Lower lobe of right lung (tissue), 2 donors: ENCODE data around the gene FGF14. TPM values are rescaled to one million over a fixed set of nuclear protein-coding genes. Genes with fewer than 3 reads are reported as not detected.

ENCODE experiments used
- ATAC-seq, 2 donors: fragments of 200-7000 bp; cut with Tn5 transposase; one replicate each; pipeline ENCODE4 v1.9.1; 2020 to 2022; ENCODE audit warnings: mild to moderate bottlenecking in 2 of 2, moderate library complexity in 2 of 2
- DNase-seq: peaks from one replicate; pipeline ENCODE4 v3.0.0-alpha.2; 2020
- H3K27ac ChIP-seq: fragments of 200-600 bp; one replicate; pipeline ENCODE4 v1.8.0; 2022
- H3K27me3 ChIP-seq: fragments of 200-600 bp; one replicate; pipeline ENCODE4 v1.8.0; 2022; ENCODE audit warnings: low read depth
- H3K36me3 ChIP-seq: fragments of 200-600 bp; one replicate; pipeline ENCODE4 v1.8.0; 2022; ENCODE audit warnings: mild to moderate bottlenecking
- H3K4me1 ChIP-seq: fragments of 200-600 bp; one replicate; pipeline ENCODE4 v1.8.0; 2022
- H3K4me3 ChIP-seq: fragments of 200-600 bp; one replicate; pipeline ENCODE4 v1.8.0; 2022; ENCODE audit warnings: mild to moderate bottlenecking
- H3K9me3 ChIP-seq: fragments of 200-600 bp; one replicate; pipeline ENCODE4 v1.8.0; 2022
- intact Hi-C: fragments of 100-400 bp; cut with DNase I; formaldehyde crosslinking; loops from one replicate; pipeline ENCODE4 v1.11.0; 2022
- total RNA-seq: library from RNA; stranded (reverse); fragmentation: NEBNext Ultra II Directional; extraction: Animal tissue kit (Norgen Biotek cat#: 25700); gene quantifications from one replicate; pipeline ENCODE4 v1.2.1, GENCODE V29; 2021
- TF ChIP-seq, protein P1 (sequence below): fragments of 200-600 bp; IDR thresholded peaks from one replicate; pipeline ENCODE4 v1.8.0; 2022; ENCODE audit warnings: antibody characterized with exemption, mild to moderate bottlenecking
- donor health status: DM: no; HTN: yes; CAD: no; lungs with severe emphysema.

The FGF14 gene
- total RNA-seq, 1 donor from 2014 or later: 5.0 TPM

DNA sequence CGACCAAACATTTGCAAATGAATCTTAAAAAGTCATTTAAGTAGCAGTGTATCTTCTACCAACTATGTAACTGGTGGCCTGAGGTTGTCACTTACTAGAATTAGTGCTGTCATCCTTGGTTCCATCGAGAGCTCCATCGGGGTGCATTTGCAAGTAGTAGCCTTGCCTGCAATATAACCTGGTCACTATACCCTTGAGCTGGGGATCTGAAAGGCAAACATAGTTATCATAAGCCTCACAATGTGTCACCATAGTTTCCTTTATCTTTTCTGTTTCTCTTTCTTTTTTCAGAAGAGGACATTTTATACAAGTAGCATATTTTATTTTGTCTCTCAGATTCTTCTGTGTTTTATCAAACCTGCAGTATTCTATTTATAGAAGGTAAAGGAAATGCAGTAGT, 526.8 kb downstream of the FGF14 start:
- Histone ChIP-seq H3K4me3 (no peak overlapping the region), H3K27ac (no peak overlapping the region), H3K9me3 (no peaks in the 10 kb centered on the region), H3K36me3 (no peaks in the 10 kb centered on the region), H3K4me1 (no peaks in the 10 kb centered on the region), H3K27me3 (no peaks in the 10 kb centered on the region)
- intact Hi-C loops: no loop called here
- DNase-seq (no peak), ATAC-seq (no peak)
- TF ChIP-seq, protein P1, sequence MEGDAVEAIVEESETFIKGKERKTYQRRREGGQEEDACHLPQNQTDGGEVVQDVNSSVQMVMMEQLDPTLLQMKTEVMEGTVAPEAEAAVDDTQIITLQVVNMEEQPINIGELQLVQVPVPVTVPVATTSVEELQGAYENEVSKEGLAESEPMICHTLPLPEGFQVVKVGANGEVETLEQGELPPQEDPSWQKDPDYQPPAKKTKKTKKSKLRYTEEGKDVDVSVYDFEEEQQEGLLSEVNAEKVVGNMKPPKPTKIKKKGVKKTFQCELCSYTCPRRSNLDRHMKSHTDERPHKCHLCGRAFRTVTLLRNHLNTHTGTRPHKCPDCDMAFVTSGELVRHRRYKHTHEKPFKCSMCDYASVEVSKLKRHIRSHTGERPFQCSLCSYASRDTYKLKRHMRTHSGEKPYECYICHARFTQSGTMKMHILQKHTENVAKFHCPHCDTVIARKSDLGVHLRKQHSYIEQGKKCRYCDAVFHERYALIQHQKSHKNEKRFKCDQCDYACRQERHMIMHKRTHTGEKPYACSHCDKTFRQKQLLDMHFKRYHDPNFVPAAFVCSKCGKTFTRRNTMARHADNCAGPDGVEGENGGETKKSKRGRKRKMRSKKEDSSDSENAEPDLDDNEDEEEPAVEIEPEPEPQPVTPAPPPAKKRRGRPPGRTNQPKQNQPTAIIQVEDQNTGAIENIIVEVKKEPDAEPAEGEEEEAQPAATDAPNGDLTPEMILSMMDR: no peak

DNA sequence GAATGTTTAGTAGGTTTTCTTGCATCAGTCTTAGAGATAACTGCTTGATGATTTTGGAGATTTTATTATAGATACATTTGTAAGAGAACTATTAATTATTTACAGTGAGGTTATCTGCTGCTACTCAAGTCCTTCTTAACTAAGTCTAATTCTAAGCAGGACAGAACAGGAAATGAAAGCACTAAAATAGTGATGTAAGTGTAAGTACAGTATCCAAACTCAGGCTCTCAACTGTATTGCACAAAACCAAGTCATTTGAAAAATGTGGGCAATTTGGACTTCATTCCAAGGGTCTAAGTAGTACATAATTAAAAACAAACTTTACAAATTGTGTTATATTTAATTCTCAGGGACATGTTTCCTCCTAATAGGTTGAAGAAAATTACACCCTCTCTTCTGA, 532.3 kb downstream of the FGF14 start:
- DNase-seq (no peak), ATAC-seq (no peak)
- intact Hi-C loops: no loop called here
- H3K36me3 ChIP-seq: no peaks in the 10 kb centered on the region
- H3K27me3 ChIP-seq: no peaks in the 10 kb centered on the region
- no peak overlapping the region for H3K4me3 ChIP-seq
- no peaks in the 10 kb centered on the region for H3K4me1 ChIP-seq
- no peak overlapping the region for H3K27ac ChIP-seq
- TF ChIP-seq, protein P1: no peak
- no peaks in the 10 kb centered on the region for H3K9me3 ChIP-seq

DNA sequence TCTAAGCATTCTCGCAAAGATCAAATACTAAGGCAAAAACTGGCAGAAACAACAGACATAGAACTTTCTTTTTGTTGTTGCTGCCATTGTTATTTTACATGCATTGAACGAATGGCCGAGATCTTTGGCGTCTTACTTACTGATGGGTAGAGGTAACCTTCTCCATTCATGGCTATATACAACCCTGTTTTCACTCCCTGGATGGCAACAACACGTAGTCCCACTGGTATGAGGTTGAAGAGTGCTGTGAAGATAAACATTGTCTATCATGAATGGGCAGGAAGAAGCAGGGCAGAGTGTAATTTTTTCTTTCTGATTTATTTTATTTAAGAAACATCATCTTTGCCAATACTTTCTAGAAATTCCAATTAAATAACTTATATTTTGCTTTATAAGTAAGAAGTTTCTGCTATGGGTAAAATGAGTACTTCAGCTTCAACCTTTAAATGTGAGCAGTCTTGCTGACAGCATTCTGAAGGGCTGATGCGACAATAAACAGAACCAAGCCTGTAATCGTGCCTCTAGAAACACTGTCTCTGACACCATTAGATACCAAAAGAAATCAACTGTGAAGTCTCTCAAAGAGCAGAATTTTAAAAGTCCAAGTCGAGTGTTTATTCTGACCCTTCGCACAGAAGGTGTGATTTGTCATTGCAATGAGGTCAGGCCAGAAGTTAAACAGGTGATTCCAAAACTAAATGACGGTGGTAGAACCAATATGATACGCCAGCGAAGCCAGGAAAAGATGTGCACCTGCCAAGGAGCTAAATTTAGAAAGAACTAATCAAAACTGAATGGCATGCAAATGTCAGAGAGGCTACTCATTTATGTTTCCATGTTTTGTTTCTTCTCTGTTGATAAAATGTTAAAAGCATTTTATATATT, 533.0 kb downstream of the FGF14 start:
- no peak overlapping the region for H3K27ac ChIP-seq
- DNase-seq (no peak), ATAC-seq (no peak)
- no peaks in the 10 kb centered on the region for H3K9me3 ChIP-seq
- H3K4me3 ChIP-seq: no peak overlapping the region
- H3K4me1 ChIP-seq: no peaks in the 10 kb centered on the region
- no peaks in the 10 kb centered on the region for H3K36me3 ChIP-seq
- intact Hi-C loops: no loop called here
- TF ChIP-seq, protein P1: no peak
- no peaks in the 10 kb centered on the region for H3K27me3 ChIP-seq

DNA sequence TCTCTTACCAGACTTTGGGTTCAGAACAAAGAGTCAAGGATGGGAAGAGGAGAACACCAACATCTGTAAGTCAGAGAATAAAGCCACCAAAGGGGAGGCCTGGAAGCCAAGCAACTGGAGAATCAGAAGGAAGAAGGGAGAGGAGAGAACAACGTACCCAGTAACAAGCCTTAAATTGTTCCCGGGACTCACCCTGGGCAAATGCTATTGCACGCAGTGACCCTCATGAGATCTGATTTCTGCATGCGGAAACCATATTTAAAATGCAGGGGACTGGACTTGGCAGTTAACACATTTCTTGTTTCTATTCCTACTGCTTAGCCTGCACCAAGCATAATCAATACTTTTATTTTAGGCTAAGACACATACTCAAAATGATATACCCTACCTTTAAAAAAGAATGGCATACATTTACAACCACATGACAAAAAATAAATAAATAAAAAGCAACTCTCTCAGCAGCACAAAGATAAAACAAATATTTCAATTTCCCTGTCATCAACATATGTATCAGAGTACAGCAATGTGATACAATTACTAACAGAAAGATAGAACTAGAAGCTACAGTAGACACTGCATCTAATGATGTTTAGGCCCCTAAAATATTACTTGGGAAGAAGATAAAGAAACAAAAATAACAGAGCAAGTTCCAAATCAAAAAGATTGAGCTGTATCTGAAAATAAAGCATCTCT, 534.8 kb downstream of the FGF14 start:
- intact Hi-C loops: no loop called here
- H3K9me3 ChIP-seq: no peaks in the 10 kb centered on the region
- ATAC-seq (no peak), DNase-seq (no peak)
- H3K4me1 ChIP-seq: no peaks in the 10 kb centered on the region
- no peak overlapping the region for H3K4me3 ChIP-seq
- no peaks in the 10 kb centered on the region for H3K36me3 ChIP-seq
- H3K27me3 ChIP-seq: no peaks in the 10 kb centered on the region
- TF ChIP-seq, protein P1: no peak
- H3K27ac ChIP-seq: no peak overlapping the region

DNA sequence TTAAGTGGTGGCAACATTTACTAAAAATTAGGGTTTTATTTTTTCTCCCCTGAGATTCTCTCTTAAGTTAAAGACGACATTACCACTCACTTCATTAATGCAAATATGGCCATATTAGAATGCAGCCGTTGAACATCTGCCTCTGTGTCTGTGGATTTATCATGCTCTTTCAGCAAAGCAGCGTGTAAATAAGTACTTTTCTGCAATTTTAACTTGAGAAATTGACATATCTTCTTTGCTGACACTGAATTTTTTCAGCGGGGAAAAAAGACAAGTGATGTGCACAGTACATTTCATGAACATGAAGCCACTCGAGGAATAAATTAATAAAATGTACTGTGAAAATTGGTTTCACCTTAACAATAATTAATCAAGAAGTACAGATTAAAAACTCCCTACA, 543.0 kb downstream of the FGF14 start:
- no peak for DNase-seq
- no peak overlapping the region for H3K27ac ChIP-seq
- no peak for ATAC-seq
- H3K4me1 ChIP-seq: no peaks in the 10 kb centered on the region
- H3K36me3 ChIP-seq: no peaks in the 10 kb centered on the region
- no peak overlapping the region for H3K4me3 ChIP-seq
- intact Hi-C loops: no loop called here
- H3K27me3 ChIP-seq: no peaks in the 10 kb centered on the region
- H3K9me3 ChIP-seq: no peaks in the 10 kb centered on the region
- TF ChIP-seq, protein P1: no peak
